ENCODE data around the gene CFAP73.

Gene CFAP73

GRCh38 chr12:113179023-113179422 is 29.5 kb downstream of the CFAP73 start:
- Histone ChIP-seq H3K27me3 (ENCODE audit: low read length) (no peaks in the 10 kb centered on the region), H3K4me2 (ENCODE audit: low read depth, low read length, poor library complexity, severe bottlenecking) (no peak overlapping the region), H3K36me3 (ENCODE audit: low read length) (peaks cover 26% of the 10 kb centered on the region), H4K20me1 (ENCODE audit: low read depth, low read length) (no peaks in the 10 kb centered on the region), H3F3A (ENCODE audit: insufficient read depth) (peaks cover 10% of the 10 kb centered on the region; the same call in 1 of the 2 replicates), H3K79me2 (ENCODE audit: insufficient read depth, low read length) (peaks cover 37% of the 10 kb centered on the region), H3K4me3 (ENCODE audit: insufficient read depth, low read length, poor library complexity, severe bottlenecking) (no peak overlapping the region), H3K9me2 (replicated peaks; ENCODE audit: insufficient read depth, low read length) (no peaks in the 10 kb centered on the region), H3K9ac (ENCODE audit: low read length) (no peak overlapping the region), H3K9me3 (ENCODE audit: insufficient read depth, low read length) (no peaks in the 10 kb centered on the region), H2AFZ (ENCODE audit: low read depth, low read length, severe bottlenecking) (no peak overlapping the region), H3K27ac (ENCODE audit: low read depth, low read length) (no peak overlapping the region)
- TF ChIP-seq EZH2phosphoT487 (conservative IDR thresholded peaks at IDR 0.05; ENCODE audit: low read length) (no peak), CTCF (IDR thresholded peaks at IDR 0.05; ENCODE audit: insufficient read depth, low read length, poor library complexity, severe bottlenecking) (no peak)

GRCh38 chr12:113180333-113180732 is 30.8 kb downstream of the CFAP73 start:
- no peak overlapping the region for H3K9ac ChIP-seq (ENCODE audit: low read length)
- no peak overlapping the region for H2AFZ ChIP-seq (ENCODE audit: low read depth, low read length, severe bottlenecking)
- H3K36me3 ChIP-seq (ENCODE audit: low read length), result peaks cover 26% of the 10 kb centered on the region
- peaks cover 13% of the 10 kb centered on the region for H3F3A ChIP-seq (ENCODE audit: insufficient read depth)
- no peaks in the 10 kb centered on the region for H3K9me3 ChIP-seq (ENCODE audit: insufficient read depth, low read length)
- H3K27me3 ChIP-seq (ENCODE audit: low read length), result no peaks in the 10 kb centered on the region
- no peak overlapping the region for H3K27ac ChIP-seq (ENCODE audit: low read depth, low read length)
- H3K9me2 ChIP-seq (replicated peaks; ENCODE audit: insufficient read depth, low read length), result no peaks in the 10 kb centered on the region
- peaks cover 43% of the 10 kb centered on the region for H3K79me2 ChIP-seq (ENCODE audit: insufficient read depth, low read length)
- H3K4me3 ChIP-seq (ENCODE audit: insufficient read depth, low read length, poor library complexity, severe bottlenecking), result no peak overlapping the region
- no peak overlapping the region for H3K4me2 ChIP-seq (ENCODE audit: low read depth, low read length, poor library complexity, severe bottlenecking)
- no peaks in the 10 kb centered on the region for H4K20me1 ChIP-seq (ENCODE audit: low read depth, low read length)
- TF ChIP-seq EZH2phosphoT487 (conservative IDR thresholded peaks at IDR 0.05; ENCODE audit: low read length), result no peak
- no peak for TF ChIP-seq CTCF (IDR thresholded peaks at IDR 0.05; ENCODE audit: insufficient read depth, low read length, poor library complexity, severe bottlenecking)

- peaks cover 56% of the 10 kb centered on the region for H3K79me2 ChIP-seq (ENCODE audit: insufficient read depth, low read length)
- H3K4me2 ChIP-seq (ENCODE audit: low read depth, low read length, poor library complexity, severe bottlenecking), result no peak overlapping the region
- no peak overlapping the region for H2AFZ ChIP-seq (ENCODE audit: low read depth, low read length, severe bottlenecking)
- peaks cover 21% of the 10 kb centered on the region for H3K36me3 ChIP-seq (ENCODE audit: low read length)
- no peak for TF ChIP-seq CTCF (IDR thresholded peaks at IDR 0.05; ENCODE audit: insufficient read depth, low read length, poor library complexity, severe bottlenecking)
- no peak for TF ChIP-seq EZH2phosphoT487 (conservative IDR thresholded peaks at IDR 0.05; ENCODE audit: low read length)
- no peak overlapping the region for H3K4me3 ChIP-seq (ENCODE audit: insufficient read depth, low read length, poor library complexity, severe bottlenecking)
- no peaks in the 10 kb centered on the region for H3K9me2 ChIP-seq (replicated peaks; ENCODE audit: insufficient read depth, low read length)
- H4K20me1 ChIP-seq (ENCODE audit: low read depth, low read length), result no peaks in the 10 kb centered on the region
- H3K9me3 ChIP-seq (ENCODE audit: insufficient read depth, low read length), result no peaks in the 10 kb centered on the region
- H3K27me3 ChIP-seq (ENCODE audit: low read length), result no peaks in the 10 kb centered on the region
- H3K9ac ChIP-seq (ENCODE audit: low read length), result no peak overlapping the region
- H3K27ac ChIP-seq (ENCODE audit: low read depth, low read length), result no peak overlapping the region; the same call in 1 of the 2 replicates
- H3F3A ChIP-seq (ENCODE audit: insufficient read depth), result peaks cover 19% of the 10 kb centered on the region
Observed at GRCh38 chr12:113181975-113182374, 32.5 kb downstream of the CFAP73 start.

Data from SU-DHL-6 (cell line).